Right lobe of liver (tissue), 6 donors: Measurements from ENCODE around the gene USP37. TPM values are rescaled to one million over a fixed set of nuclear protein-coding genes. Genes with fewer than 3 reads are reported as not detected.

Experiments
- ATAC-seq, 4 donors: fragments of 200-7000 bp; cut with Tn5 transposase; one replicate each; pipeline ENCODE4 v1.9.1; 2020; ENCODE audit warnings: mild to moderate bottlenecking in 4 of 4, moderate library complexity in 4 of 4
- DNase-seq, 3 donors: peaks; one replicate each; pipeline ENCODE4 v3.0.0-alpha.2; 2020
- H3K27ac ChIP-seq, 3 donors: fragments of 200-600 bp; one replicate each; pipeline ENCODE4 v1.8.0; 2022
- H3K27me3 ChIP-seq, 2 donors: fragments of 200-600 bp; one replicate each; pipeline ENCODE4 v1.8.0; 2022
- H3K36me3 ChIP-seq, 4 donors: fragments of 200-600 bp; sonication (generic) in 1 of 4; one replicate each; pipeline versions ENCODE4 v1.5.1 to v1.8.0; 2017 to 2022; ENCODE audit warnings: control low read depth in 1 of 4
- H3K4me1 ChIP-seq, 4 donors: fragments of 200-600 bp; sonication (generic) in 1 of 4; one replicate each; pipeline versions ENCODE4 v1.5.1 to v1.8.0; 2017 to 2022; ENCODE audit warnings: control low read depth in 1 of 4
- H3K4me3 ChIP-seq, 3 donors: fragments of 200-600 bp; one replicate each; pipeline ENCODE4 v1.8.0; 2022
- H3K9me3 ChIP-seq, 4 donors: fragments of 200-600 bp; sonication (generic) in 1 of 4; one replicate each; pipeline versions ENCODE4 v1.5.1 to v1.8.0; 2017 to 2022; ENCODE audit warnings: control low read depth in 1 of 4
- CTCF ChIP-seq, 4 donors: fragments of 200-600 bp in 3 of 4; fragments of 450-650 bp in 1 of 4; IDR thresholded peaks; one replicate each; pipeline versions ENCODE4 v1.5.1 to v1.8.0; 2016 to 2022; ENCODE audit warnings: antibody characterized with exemption in 4 of 4, mild to moderate bottlenecking in 2 of 4
- POLR2A ChIP-seq: fragments of 450-650 bp; IDR thresholded peaks from one replicate; pipeline ENCODE4 v1.6.1; 2017; ENCODE audit warnings: antibody characterized with exemption, mild to moderate bottlenecking
- WGBS: methylation state at CpG from one replicate; pipeline ENCODE4 v1.1.6; 2018; ENCODE audit warnings: low coverage, low lambda C conversion rate; ENCODE audit not compliant: insufficient coverage; ENCODE audit errors: missing lambda C conversion rate; 5-methylcytosine and 5-hydroxymethylcytosine counted together
- intact Hi-C, 2 donors: fragments of 100-400 bp; cut with DNase I; formaldehyde crosslinking; loops; one replicate each; pipeline versions ENCODE4 v1.11.2 to v1.14.1; 2022
- total RNA-seq, 6 experiments: library from RNA; depleted of rRNA in 2 of 6; stranded (reverse); fragments of >200 nt in 2 of 6; fragmentation: NEBNext Ultra II Directional in 3 of 6; extraction: Animal tissue kit (Norgen Biotek cat#: 25700) in 3 of 6; gene quantifications; one replicate each; pipeline versions ENCODE4 v1.1.0 to v1.2.4, GENCODE V29; 2016 to 2023
- donor health status: DM: no; HTN: yes; CAD: no.
- donor health status: DM: no; HTN: no; CAD: no.
- donor health status: DM: no; HTN: no; CAD: no.
- donor health status: DM: no; HTN: yes; CAD: no.
- donor health status: DM: no; HTN: yes; CAD: no.

The USP37 gene
- total RNA-seq, 6 experiments from 2014 or later: 4.8 to 8.9 (median 6.7) TPM

DNA sequence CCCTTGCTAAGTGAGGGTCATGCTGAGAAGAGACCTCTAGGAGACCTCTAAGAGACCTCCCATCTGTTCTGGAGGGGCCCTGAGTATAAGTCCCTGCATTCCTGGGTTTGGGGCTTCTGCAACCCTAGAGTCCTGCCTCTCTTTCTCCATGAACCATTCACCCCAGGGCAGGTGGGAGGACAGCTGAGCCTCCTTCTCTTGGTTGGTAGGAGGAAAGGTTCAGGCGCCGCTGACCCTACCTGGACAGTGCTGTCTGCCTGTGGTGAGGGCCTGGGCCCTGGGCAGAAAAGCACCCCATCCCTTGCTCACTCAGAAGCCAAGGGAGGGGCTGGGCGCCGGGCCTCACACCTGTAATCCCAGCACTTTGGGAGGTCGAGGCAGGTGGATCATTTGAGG, 149.8 kb downstream of the USP37 start:
- ATAC-seq (no peak), DNase-seq (no peak)
- no CpG with 5 or more reads among the region's 5 CpGs for WGBS
- intact Hi-C loops: no loop called here
- Histone ChIP-seq H3K36me3 (no peaks in the 10 kb centered on the region), H3K27ac (peak overlapping the region in 1 of 3 donors; percentile 89), H3K4me3 (no peak overlapping the region), H3K9me3 (no peaks in the 10 kb centered on the region), H3K27me3 (no peaks in the 10 kb centered on the region), H3K4me1 (peaks cover 0 to 12% (median 0%) of the 10 kb centered on the region in 4 donors)
- TF ChIP-seq POLR2A (no peak), CTCF (IDR thresholded peaks at IDR 0.05) (no peak)

- DNase-seq (no peak), ATAC-seq (no peak)
- peaks cover 0 to 32% (median 14%) of the 10 kb centered on the region in 4 donors for H3K4me1 ChIP-seq
- peaks cover 0 to 24% (median 10%) of the 10 kb centered on the region in 4 donors for H3K36me3 ChIP-seq
- H3K27ac ChIP-seq: no peak overlapping the region
- no peak for TF ChIP-seq CTCF (IDR thresholded peaks at IDR 0.05)
- TF ChIP-seq POLR2A: no peak
- no peak overlapping the region for H3K4me3 ChIP-seq
- intact Hi-C loops: loop anchor here (5.0 to 10.0 kb wide), 3 partner anchors 57 to 247 kb away; partner anchors contain the start of genes BCS1L (in 1 of the 2) and ZNF142 (in 1 of the 2)
- no peaks in the 10 kb centered on the region for H3K27me3 ChIP-seq
- WGBS: 93% methylated on average over 5 of the region's 8 CpGs
- no peaks in the 10 kb centered on the region for H3K9me3 ChIP-seq
Measured at GRCh38 chr2:218407717-218408116, 160.4 kb downstream of the USP37 start.

DNA sequence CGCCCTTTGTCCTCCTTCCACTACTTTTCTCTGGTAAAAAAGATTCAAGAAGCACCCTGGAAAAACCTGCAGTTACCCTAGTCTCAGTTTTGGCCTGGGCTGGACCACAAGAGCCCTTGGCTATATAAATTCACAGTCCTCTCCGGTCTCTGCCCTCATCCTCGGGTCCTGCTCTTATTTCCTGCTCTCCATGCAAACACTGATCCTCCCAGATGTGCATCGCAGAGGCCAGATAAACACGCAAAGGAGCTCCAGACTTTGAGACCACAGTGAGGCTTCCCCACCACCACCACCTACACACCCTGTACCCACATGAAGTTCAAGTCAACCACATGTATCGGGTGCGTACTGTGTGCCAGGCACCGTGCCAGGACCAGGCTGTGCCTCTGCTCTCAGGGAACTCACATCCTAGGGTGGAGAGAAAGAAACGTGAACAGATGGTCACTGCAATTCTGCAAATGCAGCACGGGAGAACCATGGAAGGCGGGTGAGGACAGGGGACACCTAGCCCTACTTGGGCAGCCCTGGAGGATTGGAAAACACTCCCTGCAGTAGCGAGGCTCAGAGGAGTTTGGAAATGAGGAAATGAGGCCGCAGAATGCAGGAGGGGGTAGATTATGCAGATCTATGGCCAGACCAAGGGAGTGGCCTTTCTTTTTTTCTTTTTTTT, 161.1 kb downstream of the USP37 start:
- Histone ChIP-seq H3K9me3 (no peaks in the 10 kb centered on the region), H3K4me1 (peaks cover 0 to 37% (median 18%) of the 10 kb centered on the region in 4 donors), H3K27me3 (no peaks in the 10 kb centered on the region), H3K27ac (peak overlapping the region; percentile 77 to 82 (median 79)), H3K4me3 (peak overlapping the region; percentile 40 to 56 (median 53)), H3K36me3 (peaks cover 0 to 30% (median 15%) of the 10 kb centered on the region in 4 donors)
- WGBS: 6% methylated on average over 13 of the region's 13 CpGs
- TF ChIP-seq CTCF (IDR thresholded peaks at IDR 0.05) (no peak), POLR2A (no peak)
- intact Hi-C loops: loop anchor here (5.0 to 10.0 kb wide), 3 partner anchors 58 to 248 kb away; partner anchors contain the start of genes BCS1L (in 1 of the 2) and ZNF142 (in 1 of the 2)
- ATAC-seq (peak; percentile 17 to 40 (median 22)), DNase-seq (peak; percentile 74 to 84 (median 83))

GRCh38 chr2:218406209-218406948, 161.8 kb downstream of the USP37 start:
- Histone ChIP-seq H3K9me3 (no peaks in the 10 kb centered on the region), H3K36me3 (peaks cover 0 to 37% (median 16%) of the 10 kb centered on the region in 4 donors), H3K4me1 (peaks cover 0 to 44% (median 21%) of the 10 kb centered on the region in 4 donors), H3K27me3 (no peaks in the 10 kb centered on the region), H3K4me3 (peak overlapping the region; percentile 40 to 56 (median 53)), H3K27ac (peak overlapping the region; percentile 77 to 82 (median 79))
- 0% methylated on average over 9 of the region's 56 CpGs for WGBS
- peak; percentile 85 to 94 (median 88) for ATAC-seq
- peak; percentile 98 to 99 (median 99) for DNase-seq
- TF ChIP-seq POLR2A (peak; percentile 56), CTCF (IDR thresholded peaks at IDR 0.05) (peak; percentile 79 to 83 (median 81))
- intact Hi-C loops: loop anchor here (5.0 to 10.0 kb wide), 3 partner anchors 58 to 248 kb away; partner anchors contain the start of genes BCS1L (in 1 of the 2) and ZNF142 (in 1 of the 2)
